Gastroesophageal sphincter (tissue), 4 donors: ENCODE results near the gene CCSER1. TPM values are rescaled to one million over a fixed set of nuclear protein-coding genes. Genes with fewer than 3 reads are reported as not detected.
"Not testable (repeated sequence)": the region's sequence is repeated elsewhere in the genome, so short reads cannot be mapped to it uniquely, and the experiment has no call there.

ENCODE experiments used
- ATAC-seq: fragments of 150-250 bp; one replicate; pipeline ENCODE4 v1.9.1; 2016; ENCODE audit warnings: mild to moderate bottlenecking, moderate library complexity
- H3K27ac ChIP-seq, 4 donors: fragments of 200-600 bp; sonication (generic) in 3 of 4; 1 replicate in 3 of 4; 2 replicates in 1 of 4; pipeline ENCODE4 v1.5.1; 2016 to 2019
- H3K27me3 ChIP-seq: fragments of 200-600 bp; sonication (generic); one replicate; pipeline ENCODE4 v1.5.1; 2019
- H3K36me3 ChIP-seq, 2 donors: fragments of 200-600 bp; sonication (generic); one replicate each; pipeline ENCODE4 v1.5.1; 2019; ENCODE audit warnings: control low read depth in 1 of 2
- H3K4me1 ChIP-seq, 3 donors: fragments of 200-600 bp; sonication (generic); 1 replicate in 2 of 3; 2 replicates in 1 of 3; pipeline ENCODE4 v1.5.1; 2016 to 2019; ENCODE audit warnings: control low read depth in 2 of 3
- H3K4me3 ChIP-seq, 2 donors: fragments of 200-600 bp; sonication (generic); one replicate each; pipeline ENCODE4 v1.5.1; 2019; ENCODE audit warnings: mild to moderate bottlenecking in 1 of 2, moderate library complexity in 1 of 2
- H3K9me3 ChIP-seq, 3 donors: fragments of 200-600 bp; sonication (generic); one replicate each; pipeline ENCODE4 v1.5.1; 2017 to 2019; ENCODE audit warnings: control low read depth in 2 of 3
- CTCF ChIP-seq, 4 experiments: fragments of 200-600 bp in 2 of 4; fragments of 450-650 bp in 2 of 4; sonication (generic) in 1 of 4; IDR thresholded peaks; one replicate each; pipeline ENCODE4 v1.5.1; 2017 to 2019; ENCODE audit warnings: antibody characterized with exemption in 4 of 4, mild to moderate bottlenecking in 2 of 4, moderate library complexity in 2 of 4
- EP300 ChIP-seq: sonication (generic); formaldehyde crosslinking; IDR thresholded peaks from one replicate; pipeline ENCODE4 v1.6.1; 2017; ENCODE audit warnings: antibody characterized with exemption, mild to moderate bottlenecking
- POLR2A ChIP-seq, 2 donors: fragments of 450-650 bp; IDR thresholded peaks; one replicate each; pipeline ENCODE4 v1.6.1; 2017; ENCODE audit warnings: antibody characterized with exemption in 2 of 2, mild to moderate bottlenecking in 2 of 2, moderate library complexity in 1 of 2
- POLR2AphosphoS5 ChIP-seq: sonication (generic); formaldehyde crosslinking; IDR thresholded peaks from one replicate; pipeline ENCODE4 v1.6.1; 2017; ENCODE audit warnings: antibody characterized with exemption
- WGBS, 2 donors: methylation state at CpG; one replicate each; pipeline ENCODE4 v1.1.5; 2018; ENCODE audit warnings: low coverage in 1 of 2; 5-methylcytosine and 5-hydroxymethylcytosine counted together
- total RNA-seq, 4 donors: library from RNA; depleted of rRNA; stranded (reverse); fragments of >200 nt; gene quantifications; one replicate each; pipeline ENCODE4 v1.1.0, GENCODE V29; 2016

CCSER1 gene
- total RNA-seq, 4 donors from 2014 or later = 2.4 to 9.3 (median 4.6) TPM

GRCh38 chr4:90906239-90906638 is 779.0 kb downstream of the CCSER1 start:
- Histone ChIP-seq H3K4me1 (no peaks in the 10 kb centered on the region), H3K27ac (no peak overlapping the region), H3K36me3 (no peaks in the 10 kb centered on the region), H3K4me3 (no peak overlapping the region), H3K9me3 (peaks cover 0 to 12% (median 0%) of the 10 kb centered on the region in 3 donors), H3K27me3 (no peaks in the 10 kb centered on the region)
- 56 to 67% methylated on average over 3 of the region's 3 CpGs for WGBS, 2 donors
- ATAC-seq = no peak
- TF ChIP-seq POLR2AphosphoS5 (no peak), POLR2A (IDR thresholded peaks at IDR 0.05) (no peak), CTCF (IDR thresholded peaks at IDR 0.05) (no peak), EP300 (no peak)

GRCh38 chr4:90911724-90912434 is 784.7 kb downstream of the CCSER1 start:
- 89 to 100% methylated on average over 5 to 6 of the region's 17 CpGs for WGBS, 2 donors
- not testable (repeated sequence) for H3K4me3 ChIP-seq, H3K9me3 ChIP-seq, H3K27me3 ChIP-seq, ATAC-seq, H3K4me1 ChIP-seq, H3K36me3 ChIP-seq, H3K27ac ChIP-seq

GRCh38 chr4:90922174-90922573 is 795.0 kb downstream of the CCSER1 start:
- no peak overlapping the region for H3K4me3 ChIP-seq
- no peaks in the 10 kb centered on the region for H3K9me3 ChIP-seq
- H3K27me3 ChIP-seq = no peaks in the 10 kb centered on the region
- no peak for TF ChIP-seq EP300
- TF ChIP-seq POLR2AphosphoS5 = no peak
- no peak for TF ChIP-seq CTCF (IDR thresholded peaks at IDR 0.05)
- TF ChIP-seq POLR2A (IDR thresholded peaks at IDR 0.05) = no peak
- H3K36me3 ChIP-seq = no peaks in the 10 kb centered on the region
- H3K4me1 ChIP-seq = no peaks in the 10 kb centered on the region
- no peak for ATAC-seq
- 82 to 100% methylated on average over 1 to 2 of the region's 2 CpGs for WGBS, 2 donors
- H3K27ac ChIP-seq = no peak overlapping the region

GRCh38 chr4:90926957-90927356 is 799.8 kb downstream of the CCSER1 start:
- no peak for TF ChIP-seq POLR2A (IDR thresholded peaks at IDR 0.05)
- TF ChIP-seq CTCF (IDR thresholded peaks at IDR 0.05) = no peak
- TF ChIP-seq POLR2AphosphoS5 = no peak
- no peak for TF ChIP-seq EP300
- H3K9me3 ChIP-seq = no peaks in the 10 kb centered on the region
- H3K4me1 ChIP-seq = no peaks in the 10 kb centered on the region
- no peaks in the 10 kb centered on the region for H3K27me3 ChIP-seq
- no peak overlapping the region for H3K27ac ChIP-seq
- no peaks in the 10 kb centered on the region for H3K36me3 ChIP-seq
- ATAC-seq = no peak
- H3K4me3 ChIP-seq = no peak overlapping the region

GRCh38 chr4:90943311-90943710 is 816.1 kb downstream of the CCSER1 start:
- Histone ChIP-seq H3K9me3 (no peaks in the 10 kb centered on the region), H3K4me3 (no peak overlapping the region), H3K27ac (no peak overlapping the region), H3K36me3 (no peaks in the 10 kb centered on the region), H3K27me3 (no peaks in the 10 kb centered on the region), H3K4me1 (no peaks in the 10 kb centered on the region)
- WGBS, 2 donors = 90 to 93% methylated on average over 3 to 6 of the region's 6 CpGs
- TF ChIP-seq POLR2AphosphoS5 (no peak), CTCF (IDR thresholded peaks at IDR 0.05) (no peak), POLR2A (IDR thresholded peaks at IDR 0.05) (no peak), EP300 (no peak)
- ATAC-seq = no peak
